ENCODE measurements around the gene SMIM24.

DNA sequence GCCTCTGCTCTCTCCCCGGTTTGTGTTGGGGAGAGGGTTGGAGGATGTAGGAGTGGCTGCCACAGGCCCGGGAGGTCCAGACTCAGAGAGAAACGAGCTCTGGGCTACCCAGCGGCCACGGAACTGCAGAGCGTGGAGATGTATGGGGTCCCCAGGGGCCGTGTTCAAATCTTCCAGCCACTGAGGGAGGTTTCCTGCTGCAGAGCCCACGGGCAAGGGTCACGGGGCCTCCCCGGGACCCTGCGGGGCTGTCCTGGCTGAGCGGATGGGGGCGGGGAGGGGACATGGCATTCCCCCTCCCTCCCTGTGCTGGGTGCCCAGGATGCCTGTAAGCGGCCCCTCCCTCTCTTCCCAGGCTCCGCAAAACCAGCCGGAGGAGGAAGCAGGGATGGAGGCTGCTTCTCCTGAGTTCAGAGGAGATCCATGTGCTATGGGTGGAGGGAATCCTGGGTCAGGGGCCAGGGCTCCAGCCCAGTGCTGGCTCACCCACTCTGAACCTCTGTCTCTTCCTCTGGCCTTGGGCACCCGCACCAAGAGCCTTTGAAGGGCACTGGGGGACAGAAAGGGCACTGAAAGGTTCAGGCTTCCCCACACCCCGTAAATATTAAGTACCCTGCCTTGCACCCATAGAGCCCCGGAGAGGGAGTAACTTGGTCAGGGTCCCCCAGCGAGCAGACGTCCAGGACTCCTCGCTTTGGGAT is 22.6 kb downstream of the SMIM24 start:
- TF ChIP-seq, protein P1, sequence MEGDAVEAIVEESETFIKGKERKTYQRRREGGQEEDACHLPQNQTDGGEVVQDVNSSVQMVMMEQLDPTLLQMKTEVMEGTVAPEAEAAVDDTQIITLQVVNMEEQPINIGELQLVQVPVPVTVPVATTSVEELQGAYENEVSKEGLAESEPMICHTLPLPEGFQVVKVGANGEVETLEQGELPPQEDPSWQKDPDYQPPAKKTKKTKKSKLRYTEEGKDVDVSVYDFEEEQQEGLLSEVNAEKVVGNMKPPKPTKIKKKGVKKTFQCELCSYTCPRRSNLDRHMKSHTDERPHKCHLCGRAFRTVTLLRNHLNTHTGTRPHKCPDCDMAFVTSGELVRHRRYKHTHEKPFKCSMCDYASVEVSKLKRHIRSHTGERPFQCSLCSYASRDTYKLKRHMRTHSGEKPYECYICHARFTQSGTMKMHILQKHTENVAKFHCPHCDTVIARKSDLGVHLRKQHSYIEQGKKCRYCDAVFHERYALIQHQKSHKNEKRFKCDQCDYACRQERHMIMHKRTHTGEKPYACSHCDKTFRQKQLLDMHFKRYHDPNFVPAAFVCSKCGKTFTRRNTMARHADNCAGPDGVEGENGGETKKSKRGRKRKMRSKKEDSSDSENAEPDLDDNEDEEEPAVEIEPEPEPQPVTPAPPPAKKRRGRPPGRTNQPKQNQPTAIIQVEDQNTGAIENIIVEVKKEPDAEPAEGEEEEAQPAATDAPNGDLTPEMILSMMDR (IDR thresholded peaks at IDR 0.05 in 8 of 11, conservative IDR thresholded peaks at IDR 0.05 in 3 of 11): no peak
- no peak for TF ChIP-seq POLR2A (IDR thresholded peaks at IDR 0.05)

Measured in spleen (tissue), 7 donors.